ENCODE measurements around the gene FH. TPM values are rescaled to one million over a fixed set of nuclear protein-coding genes. Genes with fewer than 3 reads are reported as not detected.

Gene FH
- 185 and 200 TPM in 2 replicates for total RNA-seq

GRCh38 chr1:241519308-241520079 is at the start of gene FH:
Gene FH (minus strand): TSS chr1:241519755. CDS start chr1:241519722, 33 bp downstream.

GRCh38 chr1:241532162-241532531 is 12.6 kb upstream of the FH start, which contains the start of gene KMO:
Gene KMO (plus strand): TSS chr1:241532378. CDS start chr1:241532445, 67 bp downstream.

Other genes starting within 250 kb of the FH start
- 1.5 and 2.0 TPM in 2 replicates for gene RGS7, start 162.6 kb downstream of the FH start, total RNA-seq
- gene KMO, start 12.6 kb upstream of the FH start, total RNA-seq, result under 0.01 TPM in 2 replicates
- 13.2 and 30.7 TPM in 2 replicates for gene CHML, start 120.6 kb upstream of the FH start, total RNA-seq
- 22.4 and 32.1 TPM in 2 replicates for gene OPN3, start 120.6 kb upstream of the FH start, total RNA-seq
- not detected in 2 replicates for gene WDR64, start 132.5 kb upstream of the FH start, total RNA-seq